Activated effector memory CD4-positive, alpha-beta T cell treated with Interleukin-2 at 50 U/mL for 16 hours (primary cell): ENCODE data around the gene NBL1.

Experiments
- DNase-seq: peaks from one replicate; pipeline ENCODE4 v3.0.0-alpha.2; 2020

NBL1 gene, protein sequence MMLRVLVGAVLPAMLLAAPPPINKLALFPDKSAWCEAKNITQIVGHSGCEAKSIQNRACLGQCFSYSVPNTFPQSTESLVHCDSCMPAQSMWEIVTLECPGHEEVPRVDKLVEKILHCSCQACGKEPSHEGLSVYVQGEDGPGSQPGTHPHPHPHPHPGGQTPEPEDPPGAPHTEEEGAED

DNA sequence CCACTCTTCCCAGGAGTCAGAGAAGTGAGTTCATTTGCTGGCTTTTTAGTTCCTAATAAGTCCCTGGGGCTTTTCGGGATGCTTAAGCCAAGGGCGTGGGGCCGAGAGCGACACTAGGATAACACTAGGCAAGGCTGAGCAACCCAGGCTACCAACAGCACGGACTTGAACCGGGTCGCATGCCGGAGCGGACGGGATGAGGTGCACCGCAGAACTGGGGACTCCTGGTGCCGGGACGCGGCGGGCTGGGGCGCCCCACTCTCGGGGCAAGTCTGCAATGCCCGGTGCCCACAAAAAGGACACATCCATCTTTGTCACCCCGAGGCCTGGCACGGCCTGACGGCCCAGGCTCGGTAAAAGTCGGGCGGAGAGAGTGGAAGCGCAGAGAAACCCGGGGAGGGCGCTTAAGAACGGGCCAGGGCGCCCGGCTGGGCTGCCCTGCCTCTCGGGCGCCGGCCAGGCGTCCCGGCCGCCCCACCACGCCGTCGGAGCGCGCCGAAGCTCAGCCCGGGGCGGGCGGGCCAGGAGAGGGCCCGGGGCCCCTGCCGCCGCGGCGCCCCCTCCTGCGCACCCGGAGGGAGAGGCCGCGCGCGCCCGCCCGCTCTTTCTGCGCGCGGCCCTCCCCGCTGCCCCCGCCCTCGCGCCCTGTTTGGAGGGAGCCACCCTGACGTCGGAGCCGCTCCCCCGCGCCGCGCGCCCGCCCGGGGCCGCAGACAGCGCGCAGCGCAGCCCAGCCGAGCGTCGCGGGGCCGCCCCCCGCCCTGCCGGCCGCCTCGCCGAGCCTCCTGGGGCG is at the start of gene NBL1:
NBL1 (plus strand) TSS at position 710 of the 793 bp plus-strand sequence. CDS start 10,720 bp downstream, outside the sequence.
- DNase-seq: peak; percentile 67

DNA sequence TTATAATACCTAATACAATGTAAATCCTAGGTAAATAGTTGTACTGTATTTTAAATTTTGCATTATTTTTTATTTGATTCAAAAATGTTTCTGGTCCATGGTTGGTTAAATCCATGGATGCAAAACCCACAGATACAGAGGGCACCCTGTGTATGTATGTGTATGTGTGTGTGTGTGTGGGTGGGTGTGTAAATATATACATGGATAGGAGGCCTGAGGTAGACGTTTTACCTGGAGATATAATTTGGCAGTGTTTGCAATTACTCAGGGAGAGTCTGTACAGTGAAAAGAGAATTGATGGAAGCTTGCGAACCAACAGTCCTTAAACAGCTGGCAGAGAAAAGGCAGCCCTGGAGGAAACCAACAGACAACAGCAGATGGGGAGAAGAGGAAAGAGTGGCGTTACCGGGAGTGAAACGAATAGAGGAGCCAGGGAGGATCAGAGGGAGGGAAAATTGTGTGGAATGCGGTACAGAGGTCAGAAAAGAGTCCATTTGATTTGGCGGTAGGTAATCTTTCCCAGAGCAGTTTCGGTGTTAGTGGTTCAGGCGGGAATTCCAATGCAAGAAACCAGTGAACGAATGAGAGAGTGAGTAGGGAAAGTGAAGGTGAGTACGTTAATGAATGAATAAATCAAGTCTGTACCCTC is 47.9 kb upstream of the NBL1 start:
- no peak for DNase-seq

DNA sequence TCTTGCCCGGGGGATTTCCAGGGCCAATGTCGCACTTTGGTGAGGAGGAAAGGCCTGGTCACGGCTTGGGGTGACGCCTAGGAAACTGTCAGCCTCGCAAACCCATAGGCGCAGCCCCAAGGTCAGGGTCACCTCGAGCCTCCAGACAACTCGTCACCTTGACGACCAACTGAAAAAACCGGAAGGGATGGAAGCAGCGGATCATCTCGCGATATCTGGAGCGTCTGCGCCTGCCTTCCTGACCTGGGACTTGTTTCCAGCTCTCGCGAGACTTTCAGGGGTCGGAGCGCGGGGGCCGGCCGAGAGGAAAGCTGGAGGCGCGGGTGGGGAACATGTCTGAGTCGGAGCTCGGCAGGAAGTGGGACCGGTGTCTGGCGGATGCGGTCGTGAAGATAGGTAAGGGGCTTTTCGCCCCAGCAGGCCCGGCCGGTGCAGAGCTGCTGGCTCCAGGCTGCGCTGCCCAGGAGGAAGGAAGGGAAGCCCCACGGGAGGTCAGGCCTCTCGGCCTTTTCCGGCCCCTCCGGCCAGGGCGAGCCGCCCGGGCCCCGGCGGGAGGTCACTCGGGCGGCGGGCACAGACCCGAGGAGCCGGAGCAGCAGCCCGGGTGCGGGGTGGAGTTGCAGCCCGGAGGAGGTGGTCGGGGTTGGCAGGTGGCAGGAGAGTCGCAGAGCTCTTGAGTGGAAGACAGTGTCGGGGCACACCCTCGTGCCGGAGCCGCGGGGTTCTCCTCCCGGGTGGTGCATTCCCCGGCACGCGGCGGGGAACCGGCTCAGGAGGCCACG is 47.2 kb upstream of the NBL1 start:
- DNase-seq: peak; percentile 93

DNA sequence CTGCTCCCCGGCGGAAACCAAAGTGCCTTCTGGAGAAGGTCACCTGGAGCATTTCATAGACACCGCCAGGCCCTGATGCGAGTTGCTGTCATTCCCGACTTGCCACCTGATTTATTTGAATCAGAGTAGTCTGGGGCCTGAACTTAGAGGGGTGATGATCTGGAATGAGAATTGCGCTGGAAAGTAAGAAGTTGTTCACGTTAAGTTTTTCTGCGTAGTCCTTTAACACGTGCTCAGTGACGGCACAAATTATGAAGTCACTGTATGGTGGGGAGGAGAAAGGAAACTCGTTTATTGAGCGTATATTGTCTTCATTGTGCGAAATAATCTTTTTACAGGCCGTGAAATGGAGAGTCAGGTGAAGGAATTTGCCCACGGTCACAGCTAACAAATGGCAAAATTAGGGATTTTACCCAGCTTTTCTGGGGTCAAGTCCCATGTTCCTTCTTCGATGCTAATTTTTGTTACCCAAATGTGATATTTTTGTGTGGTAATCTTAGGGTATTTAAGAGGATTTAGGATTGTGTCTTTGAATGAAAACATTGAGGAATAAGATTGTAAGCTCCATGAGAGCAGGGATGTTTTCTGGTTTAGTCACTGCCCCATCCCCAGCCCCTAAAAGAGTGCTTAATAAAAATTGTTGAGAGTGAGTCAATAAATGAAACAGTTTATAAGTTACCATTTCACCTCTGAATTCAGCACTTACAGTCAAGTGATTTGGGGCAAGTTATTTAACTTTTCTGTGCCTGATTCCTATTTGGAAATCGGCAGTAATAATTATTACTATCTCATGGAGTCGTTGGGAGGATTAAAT is 46.4 kb upstream of the NBL1 start:
- no peak for DNase-seq

DNA sequence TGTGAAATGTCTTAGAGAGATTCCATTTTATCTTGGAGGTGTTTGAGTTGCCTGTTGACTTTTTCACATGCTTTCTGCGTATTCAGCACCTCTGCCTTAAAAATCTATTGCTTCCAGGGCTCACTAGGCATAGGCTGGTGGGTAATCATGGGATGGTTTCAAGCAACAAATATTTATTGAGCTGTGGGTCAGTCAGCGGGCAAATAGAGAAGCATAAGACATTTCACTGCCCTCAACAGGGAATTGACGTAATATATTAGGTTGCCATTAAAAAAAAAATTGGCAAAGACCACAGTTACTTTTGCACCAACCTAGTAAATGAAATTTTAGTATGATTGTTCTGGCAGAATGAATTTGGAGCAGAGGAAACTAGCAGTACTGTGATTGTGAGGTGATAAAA is 44.3 kb upstream of the NBL1 start:
- DNase-seq: no peak

DNA sequence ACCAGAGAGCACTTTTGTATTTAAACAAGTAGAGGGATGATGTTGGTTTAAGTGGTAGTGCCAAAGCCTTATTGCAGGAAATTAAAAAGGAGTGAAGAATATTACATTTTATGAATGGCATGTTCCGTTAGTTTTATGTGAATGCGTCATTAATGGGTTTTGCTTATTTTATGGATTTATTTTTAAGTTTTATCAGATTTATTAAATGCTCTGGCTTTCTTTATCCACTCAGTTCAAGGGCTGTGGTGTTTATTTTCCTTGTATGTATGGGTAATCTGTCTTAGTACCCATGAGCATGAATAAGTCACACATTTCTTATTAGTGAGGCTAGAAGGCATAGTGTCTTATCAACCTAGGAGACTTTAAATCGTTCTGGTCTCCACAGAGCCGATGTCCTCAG is 41.6 kb upstream of the NBL1 start:
- no peak for DNase-seq

DNA sequence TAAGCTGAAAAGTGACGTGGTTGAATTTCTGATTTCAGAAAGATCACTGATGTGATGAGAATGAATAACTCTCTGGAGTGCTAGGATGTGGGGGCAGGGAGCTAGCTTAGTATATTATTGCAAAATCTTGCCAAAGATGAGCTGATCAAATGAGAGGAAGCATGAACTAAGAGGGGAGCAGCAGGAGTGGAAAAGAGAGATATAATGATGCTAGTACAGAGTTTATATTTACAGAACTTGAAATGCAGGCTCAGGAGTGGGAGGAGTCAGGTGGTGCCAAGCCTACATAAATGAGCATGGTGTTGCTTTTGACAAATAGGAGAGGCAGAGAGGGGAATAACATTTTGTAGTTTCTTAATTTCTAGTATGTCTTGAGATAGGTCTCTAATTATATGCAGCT is 38.1 kb upstream of the NBL1 start:
- no peak for DNase-seq

DNA sequence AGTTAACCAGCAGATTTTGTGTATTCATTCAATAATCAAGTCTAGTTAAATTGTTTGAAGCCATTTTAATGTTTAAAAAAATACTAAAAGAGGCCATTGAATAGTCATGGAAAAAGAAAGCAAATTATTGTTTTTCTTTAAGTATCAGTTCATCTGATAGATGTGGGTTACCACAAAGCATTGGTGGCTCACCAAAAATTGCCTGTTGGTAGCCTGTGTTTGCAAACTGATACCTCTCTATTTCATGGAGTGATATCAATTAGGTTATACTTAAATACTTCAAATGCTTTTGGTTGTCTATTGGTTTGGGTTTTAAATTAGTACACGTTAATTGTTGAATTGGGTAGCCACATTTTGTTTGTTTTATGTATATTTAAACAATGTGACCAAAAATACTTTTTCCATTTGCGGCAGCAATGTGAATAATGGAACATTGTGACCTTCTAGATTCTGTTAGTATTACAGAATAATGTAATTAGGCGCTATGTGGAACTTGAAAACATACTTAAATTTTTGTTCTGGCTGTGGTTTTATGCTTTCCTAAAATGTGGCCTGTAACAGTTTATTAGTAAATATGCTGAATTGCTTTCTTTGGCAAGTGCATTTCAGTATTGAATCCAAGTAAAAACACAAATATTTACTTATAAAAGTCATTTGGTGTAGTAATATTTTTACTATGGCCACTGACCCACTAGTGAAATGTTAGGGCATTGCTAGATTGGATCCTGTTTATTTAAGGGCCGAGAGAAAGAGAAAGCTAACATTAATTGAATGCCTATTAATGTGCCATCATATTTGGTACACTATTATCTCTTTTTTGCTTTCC is 37.1 kb upstream of the NBL1 start:
- DNase-seq: peak; percentile 8

DNA sequence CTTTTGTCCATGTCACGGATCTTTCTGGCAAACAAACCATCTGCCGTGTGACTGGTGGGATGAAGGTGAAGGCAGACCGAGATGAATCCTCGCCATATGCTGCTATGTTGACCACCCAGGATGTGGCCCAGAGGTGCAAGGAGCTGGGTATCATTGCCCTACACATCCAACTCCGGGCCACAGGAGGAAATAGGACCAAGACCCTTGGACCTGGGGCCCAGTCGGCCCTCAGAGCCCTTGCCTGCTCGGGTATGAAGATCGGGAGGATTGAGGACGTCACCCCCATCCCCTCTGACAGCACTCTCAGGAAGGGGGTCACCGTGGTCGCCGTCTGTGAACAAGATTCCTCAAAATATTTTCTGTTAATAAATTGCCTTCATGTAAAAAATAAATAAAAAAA is 35.9 kb upstream of the NBL1 start:
- no peak for DNase-seq

DNA sequence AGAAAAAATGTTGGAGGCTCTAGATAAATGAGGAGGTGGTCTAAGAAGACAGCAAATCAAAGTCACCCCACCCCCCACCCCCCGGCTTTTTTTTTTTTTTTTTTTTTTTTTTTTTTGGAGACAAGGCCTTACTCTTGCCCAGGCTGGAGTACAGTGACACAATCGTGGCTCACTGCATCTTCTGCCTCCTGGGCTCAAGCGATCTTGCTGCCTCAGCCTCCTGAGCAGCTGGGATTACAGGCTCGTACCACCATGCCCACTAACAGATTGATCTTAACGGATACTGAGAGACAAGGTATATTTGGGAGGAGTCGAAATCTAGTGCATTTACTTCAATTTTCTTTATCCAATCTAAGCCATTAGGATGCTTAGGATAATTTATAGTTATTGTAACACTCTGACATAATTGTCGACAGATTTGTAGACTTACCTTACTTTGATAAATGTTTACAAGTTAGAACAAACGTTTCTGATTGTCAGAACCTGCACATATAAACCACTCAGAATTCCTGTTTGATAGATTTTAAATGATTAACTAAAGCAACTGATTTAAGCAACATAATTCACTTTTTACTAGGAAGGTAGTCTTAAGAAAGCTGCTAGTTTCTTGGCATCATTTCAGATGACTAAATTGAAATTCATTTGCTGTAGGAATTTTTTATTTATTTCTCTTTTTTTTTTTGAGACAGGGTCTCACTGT is 33.7 kb upstream of the NBL1 start:
- no peak for DNase-seq

DNA sequence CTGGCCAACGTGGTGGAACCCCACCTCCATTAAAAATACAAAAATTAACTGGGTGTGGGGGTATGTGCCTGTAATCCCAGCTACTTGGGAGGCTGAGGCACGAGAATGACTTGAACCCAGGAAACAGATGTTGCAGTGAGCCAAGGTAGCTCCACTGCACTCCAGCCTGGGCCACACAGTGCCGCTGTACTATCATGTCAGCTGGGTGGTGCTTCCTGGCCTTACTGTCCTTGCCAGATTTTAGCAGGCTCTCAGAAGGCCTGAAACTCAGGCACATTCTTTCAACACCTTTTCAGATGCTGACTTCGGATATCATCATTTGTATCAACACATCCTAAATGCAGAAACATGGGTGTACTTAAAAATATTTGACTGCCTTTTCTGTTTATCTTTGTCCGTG is 31.6 kb upstream of the NBL1 start:
- DNase-seq: no peak

DNA sequence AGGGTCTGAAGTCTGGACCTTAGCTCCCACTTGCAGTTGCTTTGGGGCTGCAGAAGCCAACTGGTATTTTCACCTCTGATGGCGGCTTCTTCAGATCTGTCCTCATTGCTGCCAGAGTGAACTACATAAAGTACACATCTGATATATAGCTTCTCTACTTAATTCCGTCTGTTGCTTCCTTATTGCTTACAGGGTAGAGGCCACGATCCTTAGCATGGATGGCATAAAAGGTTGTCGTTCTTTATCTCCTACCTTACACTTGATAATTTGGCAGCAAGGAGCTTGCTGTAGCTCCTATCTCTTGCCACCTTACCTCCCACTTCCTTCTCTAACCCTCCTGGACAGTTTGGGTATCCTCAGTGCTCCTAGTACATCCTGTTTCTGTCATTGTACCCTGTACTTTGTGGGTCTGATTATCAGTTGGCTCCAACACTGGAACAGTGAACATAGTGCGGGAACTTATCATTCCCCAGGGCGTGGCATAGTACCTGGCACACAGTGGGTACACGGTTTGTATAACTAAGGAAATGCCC is 30.9 kb upstream of the NBL1 start:
- DNase-seq: no peak

DNA sequence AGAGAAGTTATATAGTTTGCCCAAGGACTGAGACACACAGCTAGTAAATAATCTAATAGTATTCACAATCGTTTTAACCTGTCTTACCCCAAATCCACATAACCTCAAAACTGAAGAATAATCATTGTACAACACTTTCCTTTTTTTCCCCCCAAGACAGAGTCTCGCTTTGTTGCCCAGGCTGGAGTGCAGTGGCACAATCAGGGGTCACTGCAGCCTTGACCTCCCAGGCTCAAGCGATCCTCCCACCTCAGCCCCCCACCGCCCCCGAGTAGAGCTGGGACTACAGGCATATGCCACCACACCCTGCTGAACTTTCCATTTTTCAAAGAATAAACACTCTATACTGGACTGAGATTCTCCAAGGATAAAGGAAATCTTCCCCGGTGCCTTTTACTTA is 28.7 kb upstream of the NBL1 start:
- DNase-seq: no peak

DNA sequence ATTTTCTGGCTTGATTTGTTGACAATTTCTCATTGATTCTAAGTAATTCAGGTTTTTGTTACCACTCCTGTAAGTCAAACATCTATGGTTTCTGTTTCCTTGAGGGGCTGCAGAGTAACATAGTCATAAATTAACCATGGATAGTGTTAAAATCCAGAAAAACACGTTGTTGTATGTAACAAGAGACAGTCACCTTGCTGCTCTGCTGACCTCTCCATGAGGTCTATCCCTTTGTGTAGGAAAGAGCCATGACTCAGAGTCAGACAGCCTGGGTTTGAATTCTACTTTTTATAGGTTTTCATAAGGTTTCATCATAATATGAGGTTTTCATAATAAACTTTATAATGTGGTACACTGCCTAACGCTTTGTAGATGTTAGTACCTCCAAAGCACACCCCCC is 27.6 kb upstream of the NBL1 start:
- no peak for DNase-seq

DNA sequence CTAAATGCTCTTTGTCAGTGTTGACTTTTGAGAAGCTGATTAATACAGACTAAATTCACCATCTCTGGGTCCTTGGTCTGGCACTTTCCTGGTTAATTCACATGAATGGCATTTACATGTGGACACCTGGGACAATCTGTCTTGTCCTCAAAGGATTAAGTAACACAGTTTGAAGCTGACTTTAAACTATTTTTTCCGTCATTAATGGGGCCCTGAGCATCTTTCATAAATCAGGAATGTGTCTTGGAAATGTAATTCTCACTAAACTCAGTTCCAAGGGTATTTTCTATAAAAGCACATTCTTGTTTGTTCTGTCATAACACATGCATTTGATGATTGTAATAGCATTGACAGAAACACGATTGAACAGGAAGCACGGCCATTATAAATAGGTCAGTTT is 26.7 kb upstream of the NBL1 start:
- no peak for DNase-seq

DNA sequence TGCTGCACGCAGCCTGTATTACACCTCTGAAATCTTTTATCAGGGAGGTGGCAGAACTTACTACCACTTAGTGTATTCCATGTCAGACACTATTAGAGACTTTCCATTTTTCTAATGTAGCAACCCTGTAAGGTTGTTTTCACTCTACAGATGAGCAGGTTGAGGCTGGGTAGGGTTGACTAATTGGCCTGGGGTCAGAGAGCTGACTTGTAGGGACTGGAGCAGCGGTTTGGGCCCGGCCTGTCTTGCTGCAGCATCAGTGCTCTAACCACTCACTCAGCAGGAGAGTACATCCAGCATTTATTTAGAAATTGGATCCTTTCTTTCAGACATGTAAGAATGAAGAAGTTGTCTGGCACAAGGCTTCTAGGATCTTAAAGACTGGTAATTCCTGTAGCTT is 25.7 kb upstream of the NBL1 start:
- DNase-seq: no peak

DNA sequence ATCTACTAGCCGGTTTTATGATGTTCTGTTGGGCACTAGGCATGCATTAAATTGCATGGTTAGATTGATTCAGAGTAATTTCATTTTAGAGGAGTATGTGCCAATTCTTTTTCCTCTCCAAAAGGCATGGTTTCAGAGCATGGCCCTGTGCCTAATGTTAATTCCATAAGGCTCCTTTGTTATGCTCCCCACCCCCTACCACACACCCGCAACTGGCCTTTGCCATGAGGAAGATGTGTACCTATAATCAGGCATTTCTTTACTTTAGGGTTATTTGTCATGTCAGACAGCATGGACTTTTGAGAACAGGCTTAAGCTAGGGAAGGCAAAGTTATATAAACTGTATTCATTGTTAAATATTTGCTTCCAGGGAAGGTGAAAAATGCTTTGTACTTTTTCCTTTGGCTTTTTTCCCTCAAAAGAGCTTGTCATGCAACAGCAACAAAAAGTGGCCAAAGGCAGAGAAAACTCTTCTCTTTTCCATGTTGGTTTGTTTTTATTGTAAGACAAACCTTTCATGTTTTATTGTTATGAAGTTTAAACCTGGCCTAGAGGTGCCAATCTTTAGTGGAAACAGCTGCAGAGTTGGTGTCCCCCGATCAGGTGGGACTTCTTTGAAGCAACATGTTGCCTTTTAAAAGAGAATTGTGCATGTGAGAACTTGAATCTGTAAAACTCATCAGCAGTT is 24.3 kb upstream of the NBL1 start:
- DNase-seq: no peak

DNA sequence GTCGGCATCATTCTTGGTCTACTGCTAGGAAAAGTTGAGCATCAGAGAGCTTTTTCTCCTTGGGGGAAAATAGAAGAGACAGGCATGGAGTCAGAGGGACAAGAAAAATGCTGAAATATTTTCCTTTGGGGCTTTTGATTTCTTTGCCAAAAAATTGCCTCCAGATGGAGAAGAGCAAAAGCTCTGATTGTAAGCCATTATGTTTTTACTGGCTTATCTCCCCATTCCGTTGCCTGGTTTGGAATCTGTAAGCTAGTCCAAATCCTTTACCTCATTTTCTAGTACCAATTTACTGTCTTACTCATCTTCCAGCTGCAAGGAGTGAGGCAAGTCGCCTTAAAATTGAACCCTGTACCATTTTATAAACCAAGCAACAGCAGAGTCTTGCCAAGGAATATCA is 23.3 kb upstream of the NBL1 start:
- no peak for DNase-seq

DNA sequence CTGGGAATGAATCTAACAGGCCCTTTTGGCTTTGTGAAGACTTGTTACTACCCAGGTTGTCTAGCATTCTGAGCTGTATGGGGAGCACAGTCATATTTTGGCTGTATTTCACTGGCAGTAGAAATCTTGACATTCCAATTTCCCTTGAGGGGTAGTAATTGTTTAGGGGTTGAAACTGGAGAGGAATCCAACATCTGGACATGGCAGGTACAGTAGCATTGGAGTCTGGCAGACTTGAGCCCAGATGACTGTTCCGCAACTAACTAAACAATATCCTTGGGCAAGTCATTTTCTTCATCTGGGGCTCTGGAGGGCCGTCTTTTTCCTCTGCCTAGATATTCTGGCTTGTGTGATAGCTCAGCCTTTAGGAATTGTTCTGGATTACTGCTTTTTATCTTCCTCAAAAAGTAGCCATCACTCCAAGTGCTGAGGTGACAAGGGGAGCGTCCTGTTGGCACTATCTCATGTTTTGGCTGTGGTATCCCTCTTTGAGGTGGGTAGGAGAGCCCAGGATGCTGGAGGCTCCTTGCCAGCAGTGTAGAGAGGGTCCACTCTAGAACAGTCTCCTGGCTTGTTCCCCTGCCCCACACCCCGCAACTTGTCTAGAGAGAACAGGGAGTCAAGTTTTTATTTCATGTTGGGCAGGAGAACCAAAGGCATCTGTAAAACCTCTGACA is 22.7 kb upstream of the NBL1 start:
- no peak for DNase-seq

DNA sequence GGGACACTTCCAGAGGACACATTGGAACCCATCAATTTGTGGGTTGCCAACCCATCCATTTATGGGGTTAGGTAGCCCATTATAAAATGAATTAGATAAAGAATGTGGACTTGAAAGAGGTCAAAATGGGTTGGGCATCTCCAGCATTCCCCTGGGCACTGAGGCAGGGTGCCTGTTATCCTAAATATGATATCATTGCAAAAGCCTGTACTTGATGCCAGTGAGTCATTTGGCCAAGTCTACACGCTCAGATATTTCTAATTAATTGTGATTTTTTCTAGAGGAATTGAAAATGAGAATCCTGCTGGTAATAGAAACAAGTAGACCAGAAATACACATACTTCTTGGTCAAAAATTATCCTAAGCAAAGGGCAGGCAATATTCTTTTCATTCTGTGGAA is 21.9 kb upstream of the NBL1 start:
- DNase-seq: no peak
